Neural progenitor cell (in vitro differentiated cells): ENCODE measurements around the gene UTRN. TPM values are rescaled to one million over a fixed set of nuclear protein-coding genes. Genes with fewer than 3 reads are reported as not detected.

Source experiments
- DNase-seq: peaks from one replicate; pipeline ENCODE4 v3.0.0-alpha.2; 2016; ENCODE audit warnings: low spot score
- H2AFZ ChIP-seq: fragments of 200-600 bp; sonication (generic); replicated peaks from 2 replicates; pipeline ENCODE4 v1.6.1; 2016; ENCODE audit warnings: antibody characterized with exemption
- H3F3A ChIP-seq: fragments of 200-600 bp; sonication (generic); 2 replicates; pipeline ENCODE4 v1.6.1; 2016; ENCODE audit warnings: antibody characterized with exemption, low read depth
- H3K27ac ChIP-seq: fragments of 200-600 bp; sonication (generic); 2 replicates; pipeline ENCODE4 v1.5.1; 2016; ENCODE audit warnings: mild to moderate bottlenecking
- H3K27me3 ChIP-seq: fragments of 200-600 bp; sonication (generic); 2 replicates; pipeline ENCODE4 v1.6.1; 2016; ENCODE audit warnings: mild to moderate bottlenecking, moderate library complexity
- H3K36me3 ChIP-seq: fragments of 200-600 bp; sonication (generic); 2 replicates; pipeline ENCODE4 v1.5.1; 2016
- H3K4me1 ChIP-seq: fragments of 200-600 bp; sonication (generic); 2 replicates; pipeline ENCODE4 v1.6.1; 2016; ENCODE audit warnings: mixed run types
- H3K4me2 ChIP-seq: fragments of 200-600 bp; sonication (generic); 2 replicates; pipeline ENCODE4 v1.6.1; 2016
- H3K4me3 ChIP-seq: fragments of 200-600 bp; sonication (generic); 2 replicates; pipeline ENCODE4 v1.5.1; 2016
- H3K79me2 ChIP-seq: fragments of 200-600 bp; sonication (generic); 2 replicates; pipeline ENCODE4 v1.6.1; 2016; ENCODE audit warnings: low read depth
- H3K9ac ChIP-seq: fragments of 200-600 bp; sonication (generic); 2 replicates; pipeline ENCODE4 v1.6.1; 2016
- H3K9me3 ChIP-seq: fragments of 200-600 bp; sonication (generic); 2 replicates; pipeline ENCODE4 v1.5.1; 2016; ENCODE audit warnings: low read depth
- H4K20me1 ChIP-seq: fragments of 200-600 bp; sonication (generic); 2 replicates; pipeline ENCODE4 v1.6.1; 2016; ENCODE audit warnings: low read depth
- H3K27ac Mint-ChIP-seq: 3 replicates; pipeline ENCODE4 v1.8.0; 2021; ENCODE audit warnings: mixed read lengths
- H3K27me3 Mint-ChIP-seq: 2 replicates; pipeline ENCODE4 v1.8.0; 2022; ENCODE audit warnings: low read depth, mild to moderate bottlenecking, inconsistent platforms, moderate library complexity, mixed read lengths; ENCODE audit not compliant: insufficient read depth
- H3K36me3 Mint-ChIP-seq: 3 replicates; pipeline ENCODE4 v1.8.0; 2021; ENCODE audit warnings: mixed read lengths
- H3K4me1 Mint-ChIP-seq: 3 replicates; pipeline ENCODE4 v1.8.0; 2021; ENCODE audit warnings: mixed read lengths
- H3K4me3 Mint-ChIP-seq: 3 replicates; pipeline ENCODE4 v1.8.0; 2021; ENCODE audit warnings: mild to moderate bottlenecking, moderate library complexity, mixed read lengths
- H3K9me3 Mint-ChIP-seq: 3 replicates; pipeline ENCODE4 v1.8.0; 2020; ENCODE audit warnings: mixed read lengths
- EZH2 ChIP-seq: fragments of 200-600 bp; sonication (generic); IDR thresholded peaks from 2 replicates; pipeline ENCODE4 v1.6.1; 2017; ENCODE audit warnings: antibody characterized with exemption, mild to moderate bottlenecking, moderate library complexity
- EZH2phosphoT487 ChIP-seq: fragments of 200-600 bp; sonication (generic); IDR thresholded peaks from 2 replicates; pipeline ENCODE4 v1.6.1; 2017; ENCODE audit warnings: antibody characterized with exemption
- total RNA-seq: library from RNA; depleted of rRNA; stranded (reverse); fragments of >200 nt; gene quantifications from 2 replicates; pipeline ENCODE4 v1.2.3, GENCODE V29; 2015; ENCODE audit warnings: low replicate concordance
- TF ChIP-seq, protein P1 (sequence below): fragments of 200-600 bp; sonication (generic); IDR thresholded peaks from 2 replicates; pipeline ENCODE4 v1.5.1; 2017; ENCODE audit warnings: antibody characterized with exemption, mild to moderate bottlenecking

The UTRN gene
- total RNA-seq, 1 donor from 2014 or later = 44.3 TPM

DNA sequence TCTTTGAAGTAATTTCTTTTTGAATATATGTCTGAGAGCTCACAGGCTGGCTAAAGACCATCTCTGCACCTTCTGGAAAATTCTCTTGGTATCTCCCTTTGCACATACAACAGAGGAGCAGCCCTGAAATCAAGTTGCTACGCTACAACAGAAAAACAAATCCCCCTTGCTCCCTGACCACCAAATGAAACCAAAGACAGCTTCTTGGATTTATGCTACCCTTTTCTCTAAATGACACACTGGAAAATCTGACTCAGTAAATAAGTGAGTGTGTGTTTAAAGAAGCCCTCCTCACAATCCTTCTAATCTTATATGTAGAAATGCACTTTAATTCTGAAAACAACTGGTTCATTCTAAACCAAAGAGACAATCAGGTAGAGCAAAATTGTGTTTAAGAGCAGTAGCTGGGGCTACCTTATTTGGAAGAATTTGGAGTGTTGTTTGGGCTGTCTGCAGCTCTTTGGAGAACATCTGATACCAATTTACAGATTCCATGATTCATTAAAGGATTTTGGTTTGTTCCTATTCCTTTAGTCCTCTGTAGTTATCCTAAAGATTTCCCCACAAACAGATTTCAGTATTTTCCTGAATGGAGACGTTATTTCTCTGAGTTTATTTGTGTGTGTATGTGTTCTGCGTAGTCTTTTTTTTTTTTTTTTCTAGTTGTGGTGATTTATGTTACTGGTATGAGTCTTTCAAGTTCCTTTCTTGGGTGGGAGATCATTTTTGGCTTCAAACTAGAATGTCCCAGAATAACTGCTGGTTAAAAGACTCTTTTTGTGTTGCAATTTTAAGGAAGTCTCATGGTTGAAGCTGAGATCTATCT lies 36.4 kb upstream of the UTRN start:
- H3K36me3 Mint-ChIP-seq = no peaks in the 10 kb centered on the region
- no peak overlapping the region for H2AFZ ChIP-seq
- no peak overlapping the region for H3K9ac ChIP-seq
- no peak overlapping the region for H3K27ac Mint-ChIP-seq
- no peaks in the 10 kb centered on the region for H3K27me3 ChIP-seq
- H3K27ac ChIP-seq = no peak overlapping the region
- H3K4me3 Mint-ChIP-seq = no peak overlapping the region
- no peaks in the 10 kb centered on the region for H3K9me3 ChIP-seq
- no peaks in the 10 kb centered on the region for H3K4me1 Mint-ChIP-seq
- no peak overlapping the region for H3K4me3 ChIP-seq
- peaks cover 8% of the 10 kb centered on the region for H3K9me3 Mint-ChIP-seq
- no peak overlapping the region for H3K4me2 ChIP-seq
- no peak for DNase-seq
- no peaks in the 10 kb centered on the region for H3K4me1 ChIP-seq
- no peaks in the 10 kb centered on the region for H3K27me3 Mint-ChIP-seq
- no peaks in the 10 kb centered on the region for H3K36me3 ChIP-seq
- H4K20me1 ChIP-seq = no peaks in the 10 kb centered on the region
- no peaks in the 10 kb centered on the region for H3K79me2 ChIP-seq
- TF ChIP-seq EZH2 (no peak), EZH2phosphoT487 (no peak)
- TF ChIP-seq, protein P1, sequence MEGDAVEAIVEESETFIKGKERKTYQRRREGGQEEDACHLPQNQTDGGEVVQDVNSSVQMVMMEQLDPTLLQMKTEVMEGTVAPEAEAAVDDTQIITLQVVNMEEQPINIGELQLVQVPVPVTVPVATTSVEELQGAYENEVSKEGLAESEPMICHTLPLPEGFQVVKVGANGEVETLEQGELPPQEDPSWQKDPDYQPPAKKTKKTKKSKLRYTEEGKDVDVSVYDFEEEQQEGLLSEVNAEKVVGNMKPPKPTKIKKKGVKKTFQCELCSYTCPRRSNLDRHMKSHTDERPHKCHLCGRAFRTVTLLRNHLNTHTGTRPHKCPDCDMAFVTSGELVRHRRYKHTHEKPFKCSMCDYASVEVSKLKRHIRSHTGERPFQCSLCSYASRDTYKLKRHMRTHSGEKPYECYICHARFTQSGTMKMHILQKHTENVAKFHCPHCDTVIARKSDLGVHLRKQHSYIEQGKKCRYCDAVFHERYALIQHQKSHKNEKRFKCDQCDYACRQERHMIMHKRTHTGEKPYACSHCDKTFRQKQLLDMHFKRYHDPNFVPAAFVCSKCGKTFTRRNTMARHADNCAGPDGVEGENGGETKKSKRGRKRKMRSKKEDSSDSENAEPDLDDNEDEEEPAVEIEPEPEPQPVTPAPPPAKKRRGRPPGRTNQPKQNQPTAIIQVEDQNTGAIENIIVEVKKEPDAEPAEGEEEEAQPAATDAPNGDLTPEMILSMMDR = no peak
- H3F3A ChIP-seq = no peaks in the 10 kb centered on the region

DNA sequence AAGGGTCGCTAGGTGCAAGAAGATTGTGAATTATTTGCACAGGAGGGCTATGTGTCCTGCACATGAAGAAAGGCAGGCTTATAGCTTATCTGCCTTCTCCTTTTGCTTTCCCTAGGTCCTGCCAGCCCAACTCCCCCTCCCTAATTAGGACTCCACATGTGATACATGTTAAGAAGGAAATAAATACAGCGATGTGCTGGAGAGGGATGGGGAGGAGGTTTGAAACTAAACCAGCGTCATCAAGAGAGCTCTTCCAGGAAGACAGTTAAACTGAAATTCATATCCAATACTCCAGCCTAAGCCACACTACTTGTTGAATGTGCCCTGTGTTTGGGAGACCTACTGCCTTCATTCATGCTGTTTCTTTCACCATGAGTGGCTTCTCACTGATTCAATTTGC lies 34.9 kb upstream of the UTRN start:
- H4K20me1 ChIP-seq = no peaks in the 10 kb centered on the region
- Mint-ChIP-seq H3K4me1 (no peaks in the 10 kb centered on the region), H3K9me3 (peaks cover 8% of the 10 kb centered on the region), H3K36me3 (no peaks in the 10 kb centered on the region), H3K4me3 (no peak overlapping the region), H3K27ac (no peak overlapping the region), H3K27me3 (no peaks in the 10 kb centered on the region)
- H3K4me3 ChIP-seq = no peak overlapping the region
- H3K4me2 ChIP-seq = no peak overlapping the region
- no peaks in the 10 kb centered on the region for H3K27me3 ChIP-seq
- H3K9ac ChIP-seq = no peak overlapping the region
- no peaks in the 10 kb centered on the region for H3K79me2 ChIP-seq
- no peaks in the 10 kb centered on the region for H3K36me3 ChIP-seq
- H2AFZ ChIP-seq = no peak overlapping the region
- TF ChIP-seq EZH2 (no peak), EZH2phosphoT487 (no peak)
- TF ChIP-seq, protein P1 = no peak
- no peaks in the 10 kb centered on the region for H3F3A ChIP-seq
- no peak overlapping the region for H3K27ac ChIP-seq
- no peaks in the 10 kb centered on the region for H3K9me3 ChIP-seq
- no peaks in the 10 kb centered on the region for H3K4me1 ChIP-seq
- DNase-seq = no peak

DNA sequence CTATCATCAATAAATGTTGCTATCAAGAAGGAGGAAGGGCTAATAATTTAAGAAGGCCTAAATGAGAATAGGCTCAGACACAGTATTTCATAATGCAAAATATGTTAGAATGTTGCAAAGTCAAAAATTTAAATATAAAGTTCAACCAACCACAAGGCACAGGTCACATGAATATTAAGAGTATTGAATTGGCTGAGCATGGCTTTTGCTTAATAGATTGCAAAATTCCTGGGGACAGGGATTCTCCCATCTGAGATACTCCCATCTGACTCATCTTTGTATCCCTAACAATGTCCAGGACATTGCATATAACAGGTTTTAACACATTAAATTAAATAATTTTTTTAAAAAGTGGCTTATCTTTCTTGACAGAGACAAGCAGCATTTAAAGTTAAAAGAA lies 32.9 kb upstream of the UTRN start:
- H4K20me1 ChIP-seq = no peaks in the 10 kb centered on the region
- TF ChIP-seq, protein P1 = no peak
- TF ChIP-seq EZH2 (no peak), EZH2phosphoT487 (no peak)
- H3K4me1 ChIP-seq = no peaks in the 10 kb centered on the region
- Mint-ChIP-seq H3K27me3 (peaks cover 2% of the 10 kb centered on the region), H3K36me3 (no peaks in the 10 kb centered on the region), H3K9me3 (no peaks in the 10 kb centered on the region), H3K27ac (no peak overlapping the region), H3K4me3 (no peak overlapping the region), H3K4me1 (no peaks in the 10 kb centered on the region)
- no peaks in the 10 kb centered on the region for H3F3A ChIP-seq
- H3K9ac ChIP-seq = no peak overlapping the region
- no peak for DNase-seq
- H3K79me2 ChIP-seq = no peaks in the 10 kb centered on the region
- no peak overlapping the region for H3K4me2 ChIP-seq
- no peak overlapping the region for H2AFZ ChIP-seq
- H3K9me3 ChIP-seq = no peaks in the 10 kb centered on the region
- H3K27ac ChIP-seq = no peak overlapping the region
- H3K4me3 ChIP-seq = no peak overlapping the region
- H3K36me3 ChIP-seq = no peaks in the 10 kb centered on the region
- H3K27me3 ChIP-seq = no peaks in the 10 kb centered on the region
